ENCODE results near the gene ABHD3. TPM values are rescaled to one million over a fixed set of nuclear protein-coding genes. Genes with fewer than 3 reads are reported as not detected.
A peak's percentile ranks its signal among the peaks of the same experiment; 100 is the strongest.

The ABHD3 gene
- total RNA-seq, 2 donors from 2014 or later = 14.2 to 24.5 TPM

GRCh38 chr18:21745231-21745630, 40.7 kb upstream of the ABHD3 start:
- Mint-ChIP-seq H3K9me3 (no peaks in the 10 kb centered on the region), H3K27me3 (ENCODE audit: insufficient read depth) (no peaks in the 10 kb centered on the region), H3K4me1 (peaks cover 30% of the 10 kb centered on the region), H3K27ac (no peak overlapping the region), H3K4me3 (no peak overlapping the region), H3K36me3 (ENCODE audit: low read depth) (peaks cover 7% of the 10 kb centered on the region)
- Histone ChIP-seq H3K27ac (ENCODE audit: low read depth, low read length) (no peak overlapping the region), H3K4me3 (ENCODE audit: low read length) (no peak overlapping the region), H3K9me3 (ENCODE audit: control insufficient read depth, low read length) (no peaks in the 10 kb centered on the region), H3K4me1 (ENCODE audit: control insufficient read depth, insufficient read depth, low read length) (peaks cover 5% of the 10 kb centered on the region), H3K36me3 (ENCODE audit: control insufficient read depth, insufficient read depth, low read length) (no peaks in the 10 kb centered on the region), H3K9ac (ENCODE audit: extremely low read depth, low read length, poor library complexity, severe bottlenecking) (no peak overlapping the region), H3K27me3 (ENCODE audit: control insufficient read depth, insufficient read depth, low read length, poor library complexity, severe bottlenecking) (no peaks in the 10 kb centered on the region)
- TF ChIP-seq CTCF (conservative IDR thresholded peaks at IDR 0.05) = peak; percentile 37
- DNase-seq = no peak
- 94 to 97% methylated on average over 4 to 5 of the region's 5 CpGs for WGBS, 2 experiments (ENCODE audit: insufficient coverage in 1 of 2, insufficient read length in 1 of 2)

GRCh38 chr18:21743166-21743832, 38.7 kb upstream of the ABHD3 start:
- H3K9me3 ChIP-seq (ENCODE audit: control insufficient read depth, low read length) = no peaks in the 10 kb centered on the region
- no peaks in the 10 kb centered on the region for H3K27me3 ChIP-seq (ENCODE audit: control insufficient read depth, insufficient read depth, low read length, poor library complexity, severe bottlenecking)
- H3K4me3 Mint-ChIP-seq = peak overlapping the region; percentile 86
- H3K9me3 Mint-ChIP-seq = peaks cover 2% of the 10 kb centered on the region
- peaks cover 7% of the 10 kb centered on the region for H3K36me3 Mint-ChIP-seq (ENCODE audit: low read depth)
- no peak overlapping the region for H3K27ac ChIP-seq (ENCODE audit: low read depth, low read length)
- H3K4me1 ChIP-seq (ENCODE audit: control insufficient read depth, insufficient read depth, low read length) = peaks cover 5% of the 10 kb centered on the region
- WGBS, 2 experiments (ENCODE audit: insufficient coverage in 1 of 2, insufficient read length in 1 of 2) = 87 to 91% methylated on average over 4 to 7 of the region's 7 CpGs
- no peak overlapping the region for H3K27ac Mint-ChIP-seq
- no peaks in the 10 kb centered on the region for H3K36me3 ChIP-seq (ENCODE audit: control insufficient read depth, insufficient read depth, low read length)
- peaks cover 33% of the 10 kb centered on the region for H3K4me1 Mint-ChIP-seq
- H3K9ac ChIP-seq (ENCODE audit: extremely low read depth, low read length, poor library complexity, severe bottlenecking) = no peak overlapping the region
- H3K27me3 Mint-ChIP-seq (ENCODE audit: insufficient read depth) = no peaks in the 10 kb centered on the region
- DNase-seq = no peak
- H3K4me3 ChIP-seq (ENCODE audit: low read length) = peak overlapping the region; percentile 99
- TF ChIP-seq CTCF (conservative IDR thresholded peaks at IDR 0.05) = no peak

- Mint-ChIP-seq H3K4me3 (peak overlapping the region; percentile 86), H3K4me1 (peaks cover 27% of the 10 kb centered on the region), H3K27ac (peak overlapping the region; percentile 94), H3K27me3 (ENCODE audit: insufficient read depth) (peaks cover 2% of the 10 kb centered on the region), H3K9me3 (peaks cover 5% of the 10 kb centered on the region), H3K36me3 (ENCODE audit: low read depth) (peaks cover 7% of the 10 kb centered on the region)
- no peaks in the 10 kb centered on the region for H3K9me3 ChIP-seq (ENCODE audit: control insufficient read depth, low read length)
- peak overlapping the region; percentile 72 for H3K9ac ChIP-seq (ENCODE audit: extremely low read depth, low read length, poor library complexity, severe bottlenecking)
- no peak for DNase-seq
- WGBS, 2 experiments (ENCODE audit: insufficient coverage in 1 of 2, insufficient read length in 1 of 2) = 30 to 40% methylated on average over 1 to 4 of the region's 5 CpGs
- peaks cover 5% of the 10 kb centered on the region for H3K4me1 ChIP-seq (ENCODE audit: control insufficient read depth, insufficient read depth, low read length)
- H3K27ac ChIP-seq (ENCODE audit: low read depth, low read length) = no peak overlapping the region
- peak overlapping the region; percentile 99 for H3K4me3 ChIP-seq (ENCODE audit: low read length)
- no peaks in the 10 kb centered on the region for H3K27me3 ChIP-seq (ENCODE audit: control insufficient read depth, insufficient read depth, low read length, poor library complexity, severe bottlenecking)
- TF ChIP-seq CTCF (conservative IDR thresholded peaks at IDR 0.05) = no peak
- H3K36me3 ChIP-seq (ENCODE audit: control insufficient read depth, insufficient read depth, low read length) = no peaks in the 10 kb centered on the region
Observed at GRCh38 chr18:21742315-21742687, 37.7 kb upstream of the ABHD3 start.

Data from endodermal cell (in vitro differentiated cells).